Chondrocyte (in vitro differentiated cells): ENCODE results near the gene ADAP2. TPM values are rescaled to one million over a fixed set of nuclear protein-coding genes. Genes with fewer than 3 reads are reported as not detected.
"Not testable (repeated sequence)": the region's sequence is repeated elsewhere in the genome, so short reads cannot be mapped to it uniquely, and the experiment has no call there.

Source experiments
- DNase-seq: peaks from one replicate; pipeline ENCODE4 v3.0.0; 2021; ENCODE audit warnings: mixed read lengths, low spot score
- H3K27ac Mint-ChIP-seq: one replicate; pipeline ENCODE4 v1.8.0; 2021; ENCODE audit warnings: mild to moderate bottlenecking, moderate library complexity, mixed read lengths; ENCODE audit not compliant: unreplicated experiment
- H3K27me3 Mint-ChIP-seq: 2 replicates; pipeline ENCODE4 v1.8.0; 2021; ENCODE audit warnings: low read depth, mixed read lengths
- H3K36me3 Mint-ChIP-seq: 2 replicates; pipeline ENCODE4 v1.8.0; 2021; ENCODE audit warnings: low read depth, mixed read lengths
- H3K4me1 Mint-ChIP-seq: 2 replicates; pipeline ENCODE4 v1.8.0; 2021; ENCODE audit warnings: low read depth, mild to moderate bottlenecking, mixed read lengths
- H3K4me3 Mint-ChIP-seq: one replicate; pipeline ENCODE4 v1.8.0; 2021; ENCODE audit warnings: mild to moderate bottlenecking, moderate library complexity, mixed read lengths; ENCODE audit not compliant: unreplicated experiment
- H3K9me3 Mint-ChIP-seq: 2 replicates; pipeline ENCODE4 v1.8.0; 2021; ENCODE audit warnings: low read depth, mixed read lengths
- CTCF ChIP-seq: fragments of 200-600 bp; sonication (generic); IDR thresholded peaks from 2 replicates; pipeline ENCODE4 v1.5.0; 2021; ENCODE audit warnings: antibody characterized with exemption, mild to moderate bottlenecking, moderate library complexity
- total RNA-seq: library from RNA; stranded (reverse); gene quantifications from 3 replicates; pipeline ENCODE4 v1.2.1, GENCODE V29; 2021

Gene ADAP2
- total RNA-seq, 1 donor from 2014 or later = 0.32 TPM

- peaks cover 2% of the 10 kb centered on the region for H3K36me3 Mint-ChIP-seq
- H3K4me3 Mint-ChIP-seq = no peak overlapping the region
- peaks cover 10% of the 10 kb centered on the region for H3K4me1 Mint-ChIP-seq
- H3K27me3 Mint-ChIP-seq = peaks cover 15% of the 10 kb centered on the region
- TF ChIP-seq CTCF = no peak
- no peak overlapping the region for H3K27ac Mint-ChIP-seq
- no peak for DNase-seq
- no peaks in the 10 kb centered on the region for H3K9me3 Mint-ChIP-seq
Observed at GRCh38 chr17:30926516-30926915, 4.8 kb downstream of the ADAP2 start.

- Mint-ChIP-seq H3K27me3 (peaks cover 9% of the 10 kb centered on the region), H3K4me3 (no peak overlapping the region), H3K27ac (no peak overlapping the region), H3K36me3 (peaks cover 1% of the 10 kb centered on the region), H3K9me3 (no peaks in the 10 kb centered on the region), H3K4me1 (peaks cover 2% of the 10 kb centered on the region)
- DNase-seq = no peak
- TF ChIP-seq CTCF = no peak
Observed at GRCh38 chr17:30927756-30928155, 6.0 kb downstream of the ADAP2 start.

GRCh38 chr17:30928584-30928983 lies 6.8 kb downstream of the ADAP2 start:
- TF ChIP-seq CTCF = no peak
- no peaks in the 10 kb centered on the region for H3K9me3 Mint-ChIP-seq
- no peak for DNase-seq

GRCh38 chr17:30929081-30929633 lies 7.4 kb downstream of the ADAP2 start:
- peaks cover 6% of the 10 kb centered on the region for H3K27me3 Mint-ChIP-seq
- no peaks in the 10 kb centered on the region for H3K4me1 Mint-ChIP-seq
- no peaks in the 10 kb centered on the region for H3K36me3 Mint-ChIP-seq
- H3K4me3 Mint-ChIP-seq = no peak overlapping the region
- no peak overlapping the region for H3K27ac Mint-ChIP-seq
- no peak for TF ChIP-seq CTCF
- DNase-seq = peak; percentile 37
- no peaks in the 10 kb centered on the region for H3K9me3 Mint-ChIP-seq

More at GRCh38 chr17:30928584-30928983, 6.8 kb downstream of the ADAP2 start:
- Mint-ChIP-seq H3K4me3 (no peak overlapping the region), H3K27me3 (peaks cover 7% of the 10 kb centered on the region), H3K4me1 (no peaks in the 10 kb centered on the region), H3K36me3 (no peaks in the 10 kb centered on the region), H3K27ac (no peak overlapping the region)

GRCh38 chr17:30929861-30930260 lies 8.1 kb downstream of the ADAP2 start:
- H3K4me1 Mint-ChIP-seq, H3K36me3 Mint-ChIP-seq, H3K27ac Mint-ChIP-seq, H3K27me3 Mint-ChIP-seq, H3K9me3 Mint-ChIP-seq, H3K4me3 Mint-ChIP-seq: not testable (repeated sequence)
- DNase-seq = peak; percentile 19

- Mint-ChIP-seq H3K9me3 (no peaks in the 10 kb centered on the region), H3K36me3 (no peaks in the 10 kb centered on the region), H3K4me1 (no peaks in the 10 kb centered on the region)
Observed at GRCh38 chr17:30930495-30930894, 8.8 kb downstream of the ADAP2 start.

GRCh38 chr17:30931582-30931981 lies 9.8 kb downstream of the ADAP2 start:
- not testable (repeated sequence) for H3K36me3 Mint-ChIP-seq, H3K27me3 Mint-ChIP-seq, H3K9me3 Mint-ChIP-seq, H3K27ac Mint-ChIP-seq, H3K4me1 Mint-ChIP-seq, H3K4me3 Mint-ChIP-seq
- DNase-seq = peak; percentile 5

More at GRCh38 chr17:30930495-30930894, 8.8 kb downstream of the ADAP2 start:
- no peak for TF ChIP-seq CTCF
- peak; percentile 11 for DNase-seq
- Mint-ChIP-seq H3K27ac (no peak overlapping the region), H3K4me3 (no peak overlapping the region), H3K27me3 (peaks cover under 1% of the 10 kb centered on the region)
